Gastrocnemius medialis (tissue), 4 donors: ENCODE measurements around the gene RPS27L.
"Not testable (repeated sequence)": the region's sequence is repeated elsewhere in the genome, so short reads cannot be mapped to it uniquely, and the experiment has no call there.

ENCODE experiments used
- POLR2A ChIP-seq, 2 donors: fragments of 450-650 bp; IDR thresholded peaks; one replicate each; pipeline ENCODE4 v1.6.1; 2017; ENCODE audit warnings: antibody characterized with exemption in 2 of 2, mild to moderate bottlenecking in 2 of 2, moderate library complexity in 2 of 2
- TF ChIP-seq, protein P1 (sequence below), 5 experiments: fragments of 450-650 bp in 3 of 5; fragments of 200-600 bp in 2 of 5; sonication (generic) in 2 of 5; IDR thresholded peaks in 4 of 5; conservative IDR thresholded peaks in 1 of 5; 1 replicate in 4 of 5; 2 replicates in 1 of 5; pipeline ENCODE4 v1.5.1; 2016 to 2019; ENCODE audit warnings: antibody characterized with exemption in 5 of 5, mild to moderate bottlenecking in 3 of 5, moderate library complexity in 3 of 5

DNA sequence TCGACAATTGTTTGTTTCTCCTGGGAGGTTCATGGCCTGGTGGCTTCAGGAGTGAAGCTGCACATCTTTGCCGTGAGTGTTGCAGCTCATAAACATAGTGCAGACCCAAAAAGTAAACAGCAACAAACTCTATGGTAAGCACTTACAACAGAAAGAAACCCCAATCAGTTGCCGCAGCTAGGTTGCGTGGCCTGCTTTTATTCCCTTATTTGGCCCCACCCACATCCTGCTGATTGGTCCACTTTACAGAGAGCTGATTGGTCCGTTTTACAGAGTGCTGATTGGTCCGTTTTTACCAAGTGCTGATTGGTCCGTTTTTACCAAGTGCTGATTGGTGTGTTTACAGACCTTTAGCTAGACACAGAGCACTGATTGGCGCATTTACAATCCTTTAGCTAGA lies 51.9 kb downstream of the RPS27L start:
- TF ChIP-seq POLR2A (IDR thresholded peaks at IDR 0.05): not testable (repeated sequence)
- TF ChIP-seq, protein P1, sequence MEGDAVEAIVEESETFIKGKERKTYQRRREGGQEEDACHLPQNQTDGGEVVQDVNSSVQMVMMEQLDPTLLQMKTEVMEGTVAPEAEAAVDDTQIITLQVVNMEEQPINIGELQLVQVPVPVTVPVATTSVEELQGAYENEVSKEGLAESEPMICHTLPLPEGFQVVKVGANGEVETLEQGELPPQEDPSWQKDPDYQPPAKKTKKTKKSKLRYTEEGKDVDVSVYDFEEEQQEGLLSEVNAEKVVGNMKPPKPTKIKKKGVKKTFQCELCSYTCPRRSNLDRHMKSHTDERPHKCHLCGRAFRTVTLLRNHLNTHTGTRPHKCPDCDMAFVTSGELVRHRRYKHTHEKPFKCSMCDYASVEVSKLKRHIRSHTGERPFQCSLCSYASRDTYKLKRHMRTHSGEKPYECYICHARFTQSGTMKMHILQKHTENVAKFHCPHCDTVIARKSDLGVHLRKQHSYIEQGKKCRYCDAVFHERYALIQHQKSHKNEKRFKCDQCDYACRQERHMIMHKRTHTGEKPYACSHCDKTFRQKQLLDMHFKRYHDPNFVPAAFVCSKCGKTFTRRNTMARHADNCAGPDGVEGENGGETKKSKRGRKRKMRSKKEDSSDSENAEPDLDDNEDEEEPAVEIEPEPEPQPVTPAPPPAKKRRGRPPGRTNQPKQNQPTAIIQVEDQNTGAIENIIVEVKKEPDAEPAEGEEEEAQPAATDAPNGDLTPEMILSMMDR (IDR thresholded peaks at IDR 0.05 in 4 of 5, conservative IDR thresholded peaks at IDR 0.05 in 1 of 5): not testable (repeated sequence)
